K562 (cell line): ENCODE results near the gene ANP32B. TPM values are rescaled to one million over a fixed set of nuclear protein-coding genes. Genes with fewer than 3 reads are reported as not detected.

Source experiments
- MEF2A ChIP-seq: IDR thresholded peaks from 2 replicates; pipeline ENCODE4 v1.6.1; 2011; ENCODE audit warnings: low read depth, mild to moderate bottlenecking, low read length, moderate library complexity; ENCODE audit not compliant: control insufficient read depth
- polyA plus RNA-seq, 8 experiments: library from polyadenylated mRNA; depleted of rRNA in 4 of 8; stranded (reverse) in 5 of 8; unstranded in 3 of 8; fragments of >200 nt; fragmentation: Nextera tagmentation in 2 of 8; fragmentation: Illumina TruSeq in 1 of 8; extraction: Ambion mirVana in 2 of 8; extraction: Trizol in 1 of 8; gene quantifications; 2 replicates each; pipeline versions ENCODE4 v1.2.1 to v1.2.3, GENCODE V29; 2011 to 2014; ENCODE audit warnings: inconsistent platforms in 1 of 8, missing spikeins in 1 of 8
- total RNA-seq, 7 experiments: library from RNA; depleted of rRNA in 6 of 7; stranded (reverse); fragments of >200 nt in 6 of 7; fragmentation: Illumina TruSeq in 2 of 7; extraction: Trizol in 2 of 7; gene quantifications; 2 replicates each; pipeline versions ENCODE4 v1.2.1 to v1.2.3, GENCODE V29; 2011 to 2021; ENCODE audit warnings: low replicate concordance in 1 of 7
- TF ChIP-seq, protein P1 (sequence below): IDR thresholded peaks from 2 replicates; pipeline ENCODE4 v1.6.1; 2011; ENCODE audit not compliant: insufficient read length; ENCODE audit errors: extremely low read depth
- TF ChIP-seq, protein P2 (sequence below): sonication (generic); formaldehyde crosslinking; IDR thresholded peaks from 2 replicates; pipeline ENCODE4 v1.8.0; 2023; ENCODE audit warnings: missing genetic modification reagents, mild to moderate bottlenecking, borderline replicate concordance
- TF ChIP-seq, protein P3 (sequence below): sonication (generic); formaldehyde crosslinking; IDR thresholded peaks from 2 replicates; pipeline ENCODE4 v1.4.0; 2020; ENCODE audit warnings: mild to moderate bottlenecking, missing genetic modification reagents

ANP32B gene
- total and polyA plus RNA-seq, 9 of the 15 experiments (the other 6 are each of a cell fraction or from before 2014, with no cell fraction given) = 68.9 to 815 (median 141) TPM

DNA sequence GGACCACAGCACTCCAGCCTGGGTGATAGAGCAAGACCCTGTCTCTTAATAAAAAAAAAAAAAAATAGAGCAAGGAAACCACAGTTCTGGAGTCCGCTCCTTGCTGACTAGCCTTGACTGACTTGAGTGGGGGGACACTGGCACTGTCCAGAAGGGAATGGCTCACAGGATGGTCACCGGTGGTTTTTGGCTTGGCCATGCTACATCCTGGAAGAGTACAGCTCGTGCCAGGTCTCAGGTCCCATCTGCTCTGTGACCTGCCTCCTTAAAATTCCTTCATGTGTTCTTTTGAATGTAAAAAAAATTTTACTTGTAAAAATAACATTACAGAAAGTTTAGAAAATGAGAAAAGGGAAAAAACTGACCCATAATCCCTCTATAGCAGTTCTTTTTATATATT lies 79.0 kb downstream of the ANP32B start (continued):
- TF ChIP-seq, protein P1, sequence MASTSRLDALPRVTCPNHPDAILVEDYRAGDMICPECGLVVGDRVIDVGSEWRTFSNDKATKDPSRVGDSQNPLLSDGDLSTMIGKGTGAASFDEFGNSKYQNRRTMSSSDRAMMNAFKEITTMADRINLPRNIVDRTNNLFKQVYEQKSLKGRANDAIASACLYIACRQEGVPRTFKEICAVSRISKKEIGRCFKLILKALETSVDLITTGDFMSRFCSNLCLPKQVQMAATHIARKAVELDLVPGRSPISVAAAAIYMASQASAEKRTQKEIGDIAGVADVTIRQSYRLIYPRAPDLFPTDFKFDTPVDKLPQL = no peak
- no peak for TF ChIP-seq MEF2A
- TF ChIP-seq, protein P2, sequence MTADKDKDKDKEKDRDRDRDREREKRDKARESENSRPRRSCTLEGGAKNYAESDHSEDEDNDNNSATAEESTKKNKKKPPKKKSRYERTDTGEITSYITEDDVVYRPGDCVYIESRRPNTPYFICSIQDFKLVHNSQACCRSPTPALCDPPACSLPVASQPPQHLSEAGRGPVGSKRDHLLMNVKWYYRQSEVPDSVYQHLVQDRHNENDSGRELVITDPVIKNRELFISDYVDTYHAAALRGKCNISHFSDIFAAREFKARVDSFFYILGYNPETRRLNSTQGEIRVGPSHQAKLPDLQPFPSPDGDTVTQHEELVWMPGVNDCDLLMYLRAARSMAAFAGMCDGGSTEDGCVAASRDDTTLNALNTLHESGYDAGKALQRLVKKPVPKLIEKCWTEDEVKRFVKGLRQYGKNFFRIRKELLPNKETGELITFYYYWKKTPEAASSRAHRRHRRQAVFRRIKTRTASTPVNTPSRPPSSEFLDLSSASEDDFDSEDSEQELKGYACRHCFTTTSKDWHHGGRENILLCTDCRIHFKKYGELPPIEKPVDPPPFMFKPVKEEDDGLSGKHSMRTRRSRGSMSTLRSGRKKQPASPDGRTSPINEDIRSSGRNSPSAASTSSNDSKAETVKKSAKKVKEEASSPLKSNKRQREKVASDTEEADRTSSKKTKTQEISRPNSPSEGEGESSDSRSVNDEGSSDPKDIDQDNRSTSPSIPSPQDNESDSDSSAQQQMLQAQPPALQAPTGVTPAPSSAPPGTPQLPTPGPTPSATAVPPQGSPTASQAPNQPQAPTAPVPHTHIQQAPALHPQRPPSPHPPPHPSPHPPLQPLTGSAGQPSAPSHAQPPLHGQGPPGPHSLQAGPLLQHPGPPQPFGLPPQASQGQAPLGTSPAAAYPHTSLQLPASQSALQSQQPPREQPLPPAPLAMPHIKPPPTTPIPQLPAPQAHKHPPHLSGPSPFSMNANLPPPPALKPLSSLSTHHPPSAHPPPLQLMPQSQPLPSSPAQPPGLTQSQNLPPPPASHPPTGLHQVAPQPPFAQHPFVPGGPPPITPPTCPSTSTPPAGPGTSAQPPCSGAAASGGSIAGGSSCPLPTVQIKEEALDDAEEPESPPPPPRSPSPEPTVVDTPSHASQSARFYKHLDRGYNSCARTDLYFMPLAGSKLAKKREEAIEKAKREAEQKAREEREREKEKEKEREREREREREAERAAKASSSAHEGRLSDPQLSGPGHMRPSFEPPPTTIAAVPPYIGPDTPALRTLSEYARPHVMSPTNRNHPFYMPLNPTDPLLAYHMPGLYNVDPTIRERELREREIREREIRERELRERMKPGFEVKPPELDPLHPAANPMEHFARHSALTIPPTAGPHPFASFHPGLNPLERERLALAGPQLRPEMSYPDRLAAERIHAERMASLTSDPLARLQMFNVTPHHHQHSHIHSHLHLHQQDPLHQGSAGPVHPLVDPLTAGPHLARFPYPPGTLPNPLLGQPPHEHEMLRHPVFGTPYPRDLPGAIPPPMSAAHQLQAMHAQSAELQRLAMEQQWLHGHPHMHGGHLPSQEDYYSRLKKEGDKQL = no peak
- TF ChIP-seq, protein P3, sequence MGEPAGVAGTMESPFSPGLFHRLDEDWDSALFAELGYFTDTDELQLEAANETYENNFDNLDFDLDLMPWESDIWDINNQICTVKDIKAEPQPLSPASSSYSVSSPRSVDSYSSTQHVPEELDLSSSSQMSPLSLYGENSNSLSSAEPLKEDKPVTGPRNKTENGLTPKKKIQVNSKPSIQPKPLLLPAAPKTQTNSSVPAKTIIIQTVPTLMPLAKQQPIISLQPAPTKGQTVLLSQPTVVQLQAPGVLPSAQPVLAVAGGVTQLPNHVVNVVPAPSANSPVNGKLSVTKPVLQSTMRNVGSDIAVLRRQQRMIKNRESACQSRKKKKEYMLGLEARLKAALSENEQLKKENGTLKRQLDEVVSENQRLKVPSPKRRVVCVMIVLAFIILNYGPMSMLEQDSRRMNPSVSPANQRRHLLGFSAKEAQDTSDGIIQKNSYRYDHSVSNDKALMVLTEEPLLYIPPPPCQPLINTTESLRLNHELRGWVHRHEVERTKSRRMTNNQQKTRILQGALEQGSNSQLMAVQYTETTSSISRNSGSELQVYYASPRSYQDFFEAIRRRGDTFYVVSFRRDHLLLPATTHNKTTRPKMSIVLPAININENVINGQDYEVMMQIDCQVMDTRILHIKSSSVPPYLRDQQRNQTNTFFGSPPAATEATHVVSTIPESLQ (CRISPR knock-in tag) = no peak
